DOHH2 (cell line): ENCODE data around the gene FBXL17.

Experiments used
- H3F3A ChIP-seq: fragments of 200-600 bp; sonication (generic), shearing (Covaris generic); 2 replicates; pipeline ENCODE4 v1.6.0; 2016; ENCODE audit warnings: antibody characterized with exemption, mild to moderate bottlenecking; ENCODE audit not compliant: control insufficient read depth, insufficient read depth
- H3K27ac ChIP-seq: fragments of 200-600 bp; sonication (generic); 2 replicates; pipeline ENCODE4 v1.5.1; 2014; ENCODE audit warnings: low read depth, mild to moderate bottlenecking, low read length, moderate library complexity
- H3K27me3 ChIP-seq: fragments of 200-600 bp; sonication (generic); 2 replicates; pipeline ENCODE4 v1.6.1; 2014; ENCODE audit warnings: mild to moderate bottlenecking, low read length, mixed read lengths; ENCODE audit not compliant: control insufficient read depth
- H3K36me3 ChIP-seq: fragments of 200-600 bp; sonication (generic); 2 replicates; pipeline ENCODE4 v1.6.1; 2014; ENCODE audit warnings: mild to moderate bottlenecking, low read length, moderate library complexity, mixed read lengths; ENCODE audit not compliant: control insufficient read depth
- H3K4me1 ChIP-seq: fragments of 200-600 bp; sonication (generic); 2 replicates; pipeline ENCODE4 v1.6.1; 2014; ENCODE audit warnings: mild to moderate bottlenecking, low read length, mixed read lengths; ENCODE audit not compliant: control insufficient read depth
- H3K4me2 ChIP-seq: fragments of 200-600 bp; sonication (generic); 2 replicates; pipeline ENCODE4 v1.6.0; 2014; ENCODE audit warnings: mild to moderate bottlenecking, low read length, moderate library complexity
- H3K4me3 ChIP-seq: fragments of 200-600 bp; sonication (generic); 2 replicates; pipeline ENCODE4 v1.5.1; 2014; ENCODE audit warnings: mild to moderate bottlenecking, low read length, mixed read lengths
- H3K79me2 ChIP-seq: fragments of 200-600 bp; sonication (generic); 2 replicates; pipeline ENCODE4 v1.6.1; 2014; ENCODE audit warnings: mild to moderate bottlenecking, low read length, mixed read lengths; ENCODE audit not compliant: control insufficient read depth
- H3K9me2 ChIP-seq: fragments of 200-600 bp; sonication (generic); replicated peaks from 2 replicates; pipeline ENCODE4 v1.6.1; 2014; ENCODE audit warnings: mild to moderate bottlenecking, low read length, mixed read lengths; ENCODE audit not compliant: control insufficient read depth
- H3K9me3 ChIP-seq: fragments of 200-600 bp; sonication (generic); 2 replicates; pipeline ENCODE4 v1.6.1; 2014; ENCODE audit warnings: antibody characterized with exemption, low read length, mixed read lengths; ENCODE audit not compliant: control insufficient read depth, insufficient read depth
- H4K20me1 ChIP-seq: fragments of 200-600 bp; sonication (generic); 2 replicates; pipeline ENCODE4 v1.6.0; 2014; ENCODE audit warnings: low read depth, mild to moderate bottlenecking, antibody characterized with exemption, low read length, moderate library complexity; ENCODE audit not compliant: control insufficient read depth, insufficient read depth
- EZH2phosphoT487 ChIP-seq: fragments of 200-600 bp; sonication (generic); IDR thresholded peaks from 2 replicates; pipeline ENCODE4 v1.6.1; 2017; ENCODE audit warnings: borderline replicate concordance, mild to moderate bottlenecking, antibody characterized with exemption, low read length, moderate library complexity, mixed read lengths
- TF ChIP-seq, protein P1 (sequence below): fragments of 200-600 bp; sonication (generic); IDR thresholded peaks from one replicate; pipeline ENCODE4 v1.5.1; 2014; ENCODE audit warnings: antibody characterized with exemption, mild to moderate bottlenecking, low read depth, low read length; ENCODE audit not compliant: poor library complexity, severe bottlenecking

Gene FBXL17

DNA sequence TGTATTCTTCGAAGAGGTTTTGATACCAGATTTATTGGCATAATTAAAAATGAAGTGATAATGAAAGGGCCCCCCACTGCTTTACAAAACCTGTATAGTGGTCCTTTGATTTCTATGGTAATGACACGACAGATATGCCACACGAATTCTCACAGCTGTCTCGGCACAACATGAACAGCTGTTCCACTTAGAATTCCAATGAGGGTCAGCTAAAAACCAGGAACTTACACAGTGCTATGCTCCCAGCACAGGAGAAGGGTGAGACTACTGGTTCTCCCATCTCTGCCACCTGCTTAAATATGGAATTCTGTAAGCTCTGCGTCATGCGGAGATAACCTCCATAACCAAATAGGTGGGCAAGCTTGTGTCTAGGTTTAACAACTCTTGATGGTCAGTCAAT, 528.2 kb downstream of the FBXL17 start:
- no peak for TF ChIP-seq EZH2phosphoT487
- TF ChIP-seq, protein P1, sequence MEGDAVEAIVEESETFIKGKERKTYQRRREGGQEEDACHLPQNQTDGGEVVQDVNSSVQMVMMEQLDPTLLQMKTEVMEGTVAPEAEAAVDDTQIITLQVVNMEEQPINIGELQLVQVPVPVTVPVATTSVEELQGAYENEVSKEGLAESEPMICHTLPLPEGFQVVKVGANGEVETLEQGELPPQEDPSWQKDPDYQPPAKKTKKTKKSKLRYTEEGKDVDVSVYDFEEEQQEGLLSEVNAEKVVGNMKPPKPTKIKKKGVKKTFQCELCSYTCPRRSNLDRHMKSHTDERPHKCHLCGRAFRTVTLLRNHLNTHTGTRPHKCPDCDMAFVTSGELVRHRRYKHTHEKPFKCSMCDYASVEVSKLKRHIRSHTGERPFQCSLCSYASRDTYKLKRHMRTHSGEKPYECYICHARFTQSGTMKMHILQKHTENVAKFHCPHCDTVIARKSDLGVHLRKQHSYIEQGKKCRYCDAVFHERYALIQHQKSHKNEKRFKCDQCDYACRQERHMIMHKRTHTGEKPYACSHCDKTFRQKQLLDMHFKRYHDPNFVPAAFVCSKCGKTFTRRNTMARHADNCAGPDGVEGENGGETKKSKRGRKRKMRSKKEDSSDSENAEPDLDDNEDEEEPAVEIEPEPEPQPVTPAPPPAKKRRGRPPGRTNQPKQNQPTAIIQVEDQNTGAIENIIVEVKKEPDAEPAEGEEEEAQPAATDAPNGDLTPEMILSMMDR, result no peak
- H3K36me3 ChIP-seq, result no peaks in the 10 kb centered on the region
- no peaks in the 10 kb centered on the region for H3F3A ChIP-seq
- no peak overlapping the region for H3K27ac ChIP-seq
- H4K20me1 ChIP-seq, result no peaks in the 10 kb centered on the region
- H3K79me2 ChIP-seq, result no peaks in the 10 kb centered on the region
- no peaks in the 10 kb centered on the region for H3K9me2 ChIP-seq
- no peak overlapping the region for H3K4me2 ChIP-seq
- no peaks in the 10 kb centered on the region for H3K9me3 ChIP-seq
- no peaks in the 10 kb centered on the region for H3K27me3 ChIP-seq
- H3K4me3 ChIP-seq, result no peak overlapping the region
- no peaks in the 10 kb centered on the region for H3K4me1 ChIP-seq

DNA sequence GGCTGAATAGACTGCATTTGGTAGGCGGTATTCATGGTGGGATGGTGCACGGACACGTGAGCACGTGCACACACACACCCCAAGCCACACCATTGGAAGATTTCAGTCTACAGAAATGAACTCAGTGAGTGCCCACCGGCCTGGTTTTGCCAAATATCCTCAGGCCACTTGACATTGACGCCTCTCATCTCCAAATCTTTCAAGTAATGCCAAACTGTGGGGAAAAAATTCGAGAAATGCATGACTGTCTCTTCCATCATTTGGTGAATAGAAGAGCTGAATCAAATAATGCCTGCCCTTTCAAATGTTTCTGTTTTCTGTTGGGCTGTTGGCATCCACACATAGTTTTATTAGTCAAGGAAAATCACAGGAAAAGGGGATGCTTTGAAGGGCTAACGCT, 528.9 kb downstream of the FBXL17 start:
- no peaks in the 10 kb centered on the region for H3K36me3 ChIP-seq
- H3K9me2 ChIP-seq, result no peaks in the 10 kb centered on the region
- H3K27me3 ChIP-seq, result no peaks in the 10 kb centered on the region
- H3F3A ChIP-seq, result no peaks in the 10 kb centered on the region
- no peak overlapping the region for H3K27ac ChIP-seq
- no peak overlapping the region for H3K4me3 ChIP-seq
- TF ChIP-seq, protein P1, result no peak
- TF ChIP-seq EZH2phosphoT487, result no peak
- no peaks in the 10 kb centered on the region for H3K4me1 ChIP-seq
- H3K79me2 ChIP-seq, result no peaks in the 10 kb centered on the region
- H3K4me2 ChIP-seq, result no peak overlapping the region
- no peaks in the 10 kb centered on the region for H4K20me1 ChIP-seq
- no peaks in the 10 kb centered on the region for H3K9me3 ChIP-seq

GRCh38 chr5:107849118-107849517, 532.8 kb downstream of the FBXL17 start:
- Histone ChIP-seq H3K9me2 (no peaks in the 10 kb centered on the region), H3K27ac (no peak overlapping the region), H3K4me1 (no peaks in the 10 kb centered on the region), H3K4me2 (no peak overlapping the region), H3K27me3 (no peaks in the 10 kb centered on the region), H3K79me2 (no peaks in the 10 kb centered on the region), H3K4me3 (no peak overlapping the region), H3K9me3 (no peaks in the 10 kb centered on the region), H3K36me3 (no peaks in the 10 kb centered on the region), H3F3A (no peaks in the 10 kb centered on the region), H4K20me1 (no peaks in the 10 kb centered on the region)
- TF ChIP-seq EZH2phosphoT487, result no peak
- TF ChIP-seq, protein P1, result no peak

GRCh38 chr5:107840592-107840991, 541.3 kb downstream of the FBXL17 start:
- no peaks in the 10 kb centered on the region for H3K27me3 ChIP-seq
- no peaks in the 10 kb centered on the region for H3K9me3 ChIP-seq
- no peak for TF ChIP-seq EZH2phosphoT487
- TF ChIP-seq, protein P1, result no peak
- H3K79me2 ChIP-seq, result no peaks in the 10 kb centered on the region
- no peaks in the 10 kb centered on the region for H3K36me3 ChIP-seq
- H3K9me2 ChIP-seq, result no peaks in the 10 kb centered on the region
- H4K20me1 ChIP-seq, result no peaks in the 10 kb centered on the region
- H3K4me3 ChIP-seq, result no peak overlapping the region
- no peaks in the 10 kb centered on the region for H3K4me1 ChIP-seq
- H3K4me2 ChIP-seq, result no peak overlapping the region
- no peak overlapping the region for H3K27ac ChIP-seq
- no peaks in the 10 kb centered on the region for H3F3A ChIP-seq
